ENCODE measurements around the gene C6orf89.

C6orf89 gene

DNA sequence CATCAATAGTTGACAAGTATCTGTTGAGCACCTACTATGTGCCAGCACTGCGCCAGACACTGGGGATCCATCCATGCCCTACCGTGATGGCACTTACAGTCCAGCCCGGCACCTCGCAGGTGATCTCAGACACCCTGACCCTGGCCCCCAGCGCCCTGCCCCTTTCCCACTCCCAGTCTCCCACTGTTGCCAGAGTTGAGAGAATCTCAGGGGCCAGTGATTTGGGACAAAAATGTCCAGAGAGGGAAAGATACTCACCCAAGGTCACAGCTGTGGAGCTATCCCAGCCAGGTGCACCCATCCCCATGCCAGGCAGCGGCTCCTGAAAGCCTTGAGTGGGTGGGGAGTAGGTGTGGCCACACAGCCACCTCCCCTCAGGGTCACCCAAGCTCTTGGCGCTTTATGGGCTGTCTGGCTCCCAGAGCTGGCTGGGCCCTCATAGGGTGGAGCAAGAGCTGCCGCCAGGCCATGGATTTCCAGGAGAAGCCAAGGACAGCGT is 72.1 kb downstream of the C6orf89 start:
- H3K4me1 ChIP-seq (ENCODE audit: low read length) = no peaks in the 10 kb centered on the region
- H4K20me1 ChIP-seq (ENCODE audit: insufficient read depth, low read length) = no peaks in the 10 kb centered on the region
- H2AFZ ChIP-seq (ENCODE audit: low read length) = no peak overlapping the region
- H3K36me3 ChIP-seq (replicated peaks; ENCODE audit: insufficient read depth, low read length) = no peaks in the 10 kb centered on the region
- H3K9me3 ChIP-seq (replicated peaks; ENCODE audit: insufficient read depth, low read length) = no peaks in the 10 kb centered on the region
- H3K4me3 ChIP-seq (ENCODE audit: low read length) = no peak overlapping the region
- H3K9me2 ChIP-seq (replicated peaks; ENCODE audit: insufficient read depth, low read length) = no peaks in the 10 kb centered on the region
- no peaks in the 10 kb centered on the region for H3K79me2 ChIP-seq (ENCODE audit: low read length)
- no peaks in the 10 kb centered on the region for H3F3A ChIP-seq (ENCODE audit: insufficient read depth, low read length)
- TF ChIP-seq CTCF (IDR thresholded peaks at IDR 0.05; ENCODE audit: low read length) (no peak), EZH2 (optimal IDR thresholded peaks at IDR 0.05; ENCODE audit: low read depth, low read length) (no peak), EZH2phosphoT487 (IDR thresholded peaks at IDR 0.05; ENCODE audit: low read length) (no peak)
- no peak for DNase-seq
- H3K27me3 ChIP-seq (replicated peaks; ENCODE audit: insufficient read depth, low read length) = no peaks in the 10 kb centered on the region
- H3K9ac ChIP-seq (ENCODE audit: low read length) = no peak overlapping the region
- H3K27ac ChIP-seq (ENCODE audit: low read length) = no peak overlapping the region
- no peak overlapping the region for H3K4me2 ChIP-seq (ENCODE audit: low read depth, low read length)

DNA sequence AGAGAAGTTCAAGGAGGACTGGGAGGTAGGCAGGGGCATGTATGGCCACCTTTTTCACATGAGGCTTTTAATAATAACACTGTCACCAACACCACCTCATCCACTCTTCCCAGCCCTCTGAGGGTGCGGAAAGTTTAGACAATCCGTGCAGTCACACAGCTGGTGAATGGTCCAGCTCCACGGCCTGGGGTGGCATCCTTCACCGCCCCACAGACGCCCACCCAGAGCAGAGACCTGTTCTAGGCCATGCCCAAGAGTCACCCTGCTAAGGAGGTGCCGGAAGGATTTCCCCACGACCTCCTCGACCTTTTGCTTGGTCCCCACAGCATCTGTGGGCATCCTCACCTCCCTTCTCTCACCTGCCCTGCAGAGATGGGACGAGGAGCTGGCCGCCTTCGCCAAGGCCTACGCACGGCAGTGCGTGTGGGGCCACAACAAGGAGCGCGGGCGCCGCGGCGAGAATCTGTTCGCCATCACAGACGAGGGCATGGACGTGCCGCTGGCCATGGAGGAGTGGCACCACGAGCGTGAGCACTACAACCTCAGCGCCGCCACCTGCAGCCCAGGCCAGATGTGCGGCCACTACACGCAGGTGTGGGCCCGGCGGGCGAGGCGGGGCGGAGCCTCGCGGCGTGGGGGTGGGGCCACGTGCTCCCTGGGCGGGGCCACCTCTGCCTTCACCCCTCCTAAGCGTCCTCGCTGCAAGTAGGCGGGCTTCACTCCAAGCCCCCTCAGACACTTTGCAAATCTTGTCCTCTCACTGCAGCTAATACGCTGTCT is 73.2 kb downstream of the C6orf89 start:
- no peaks in the 10 kb centered on the region for H3K36me3 ChIP-seq (replicated peaks; ENCODE audit: insufficient read depth, low read length)
- H3K4me2 ChIP-seq (ENCODE audit: low read depth, low read length) = no peak overlapping the region
- no peak overlapping the region for H3K9ac ChIP-seq (ENCODE audit: low read length)
- no peak overlapping the region for H3K27ac ChIP-seq (ENCODE audit: low read length)
- no peaks in the 10 kb centered on the region for H4K20me1 ChIP-seq (ENCODE audit: insufficient read depth, low read length)
- H2AFZ ChIP-seq (ENCODE audit: low read length) = no peak overlapping the region
- no peak overlapping the region for H3K4me3 ChIP-seq (ENCODE audit: low read length)
- H3K9me3 ChIP-seq (replicated peaks; ENCODE audit: insufficient read depth, low read length) = no peaks in the 10 kb centered on the region
- no peaks in the 10 kb centered on the region for H3K27me3 ChIP-seq (replicated peaks; ENCODE audit: insufficient read depth, low read length)
- DNase-seq = no peak
- no peak for TF ChIP-seq CTCF (IDR thresholded peaks at IDR 0.05; ENCODE audit: low read length)
- no peak for TF ChIP-seq EZH2phosphoT487 (IDR thresholded peaks at IDR 0.05; ENCODE audit: low read length)
- TF ChIP-seq EZH2 (optimal IDR thresholded peaks at IDR 0.05; ENCODE audit: low read depth, low read length) = no peak
- H3K4me1 ChIP-seq (ENCODE audit: low read length) = no peaks in the 10 kb centered on the region
- H3K79me2 ChIP-seq (ENCODE audit: low read length) = no peaks in the 10 kb centered on the region
- H3K9me2 ChIP-seq (replicated peaks; ENCODE audit: insufficient read depth, low read length) = no peaks in the 10 kb centered on the region
- no peaks in the 10 kb centered on the region for H3F3A ChIP-seq (ENCODE audit: insufficient read depth, low read length)

DNA sequence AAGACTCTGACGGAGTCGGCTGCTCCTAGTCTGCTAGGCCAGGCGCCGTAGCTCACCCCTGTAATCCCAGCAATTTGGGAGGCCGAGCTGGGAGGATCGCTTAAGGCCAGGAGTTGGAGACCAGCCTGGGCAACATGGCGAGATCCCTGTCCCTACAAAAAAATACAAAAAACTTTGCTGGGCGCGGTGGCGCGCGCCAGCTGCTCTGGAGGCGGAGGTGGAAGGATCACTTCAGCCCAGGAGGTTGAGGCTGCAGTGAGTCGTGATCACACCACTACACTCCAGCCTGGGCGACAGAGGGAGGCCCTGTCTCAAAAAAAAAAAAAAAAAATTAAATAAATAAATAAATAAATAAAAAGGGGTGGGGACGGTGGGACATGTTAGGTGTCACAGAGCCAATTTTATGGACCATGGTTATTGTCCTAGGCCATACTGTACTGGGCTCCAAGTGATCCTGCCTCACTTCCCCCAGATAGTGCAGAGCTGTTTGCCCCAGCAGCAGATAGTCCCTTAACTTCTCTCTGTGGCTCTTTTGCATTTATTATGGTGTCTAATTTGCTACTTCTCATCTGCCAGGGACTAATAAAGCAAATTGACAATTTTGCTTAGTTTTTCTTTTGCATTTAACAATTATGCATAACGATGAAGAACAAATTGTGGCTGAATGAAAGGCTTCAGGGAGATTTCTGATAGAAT is 74.0 kb downstream of the C6orf89 start:
- Histone ChIP-seq H3K27me3 (replicated peaks; ENCODE audit: insufficient read depth, low read length) (no peaks in the 10 kb centered on the region), H3F3A (ENCODE audit: insufficient read depth, low read length) (no peaks in the 10 kb centered on the region), H3K79me2 (ENCODE audit: low read length) (no peaks in the 10 kb centered on the region), H3K36me3 (replicated peaks; ENCODE audit: insufficient read depth, low read length) (no peaks in the 10 kb centered on the region), H3K9ac (ENCODE audit: low read length) (no peak overlapping the region), H3K4me2 (ENCODE audit: low read depth, low read length) (no peak overlapping the region), H3K4me1 (ENCODE audit: low read length) (no peaks in the 10 kb centered on the region), H3K27ac (ENCODE audit: low read length) (no peak overlapping the region), H4K20me1 (ENCODE audit: insufficient read depth, low read length) (no peaks in the 10 kb centered on the region), H3K9me2 (replicated peaks; ENCODE audit: insufficient read depth, low read length) (no peaks in the 10 kb centered on the region), H3K9me3 (replicated peaks; ENCODE audit: insufficient read depth, low read length) (no peaks in the 10 kb centered on the region), H3K4me3 (ENCODE audit: low read length) (no peak overlapping the region), H2AFZ (ENCODE audit: low read length) (no peak overlapping the region)
- TF ChIP-seq EZH2 (optimal IDR thresholded peaks at IDR 0.05; ENCODE audit: low read depth, low read length) (no peak), EZH2phosphoT487 (IDR thresholded peaks at IDR 0.05; ENCODE audit: low read length) (no peak), CTCF (IDR thresholded peaks at IDR 0.05; ENCODE audit: low read length) (no peak)
- no peak for DNase-seq
